WERI-Rb-1 (cell line): Measurements from ENCODE around the gene IFITM1.
A peak's percentile ranks its signal among the peaks of the same experiment; 100 is the strongest.

Experiments used
- DNase-seq: peaks from one replicate; pipeline ENCODE4 v3.0.0-alpha.2; 2020
- H3K27ac ChIP-seq: fragments of 250-450 bp; sonication (Bioruptor Pico); 2 replicates; pipeline ENCODE4 v1.5.1; 2020; ENCODE audit warnings: mild to moderate bottlenecking, moderate library complexity
- H3K27me3 ChIP-seq: fragments of 250-450 bp; sonication (Bioruptor Pico); 2 replicates; pipeline ENCODE4 v1.5.1; 2021; ENCODE audit warnings: mild to moderate bottlenecking, low read depth, moderate library complexity; ENCODE audit not compliant: insufficient read depth, severe bottlenecking
- H3K36me3 ChIP-seq: fragments of 250-450 bp; sonication (Bioruptor Pico); 2 replicates; pipeline ENCODE4 v1.5.1; 2020; ENCODE audit warnings: mild to moderate bottlenecking, moderate library complexity
- H3K4me3 ChIP-seq: 2 replicates; pipeline ENCODE4 v1.5.1; 2011; ENCODE audit warnings: low read depth, mild to moderate bottlenecking, control low read depth, low read length
- H3K9me3 ChIP-seq: fragments of 250-450 bp; sonication (Bioruptor Pico); 2 replicates; pipeline ENCODE4 v1.5.1; 2021; ENCODE audit warnings: mild to moderate bottlenecking, moderate library complexity; ENCODE audit not compliant: severe bottlenecking
- TF ChIP-seq, protein P1 (sequence below): IDR thresholded peaks from 2 replicates; pipeline ENCODE4 v1.5.1; 2011; ENCODE audit warnings: low read depth, mild to moderate bottlenecking, control low read depth, inconsistent platforms, low read length

The IFITM1 gene

DNA sequence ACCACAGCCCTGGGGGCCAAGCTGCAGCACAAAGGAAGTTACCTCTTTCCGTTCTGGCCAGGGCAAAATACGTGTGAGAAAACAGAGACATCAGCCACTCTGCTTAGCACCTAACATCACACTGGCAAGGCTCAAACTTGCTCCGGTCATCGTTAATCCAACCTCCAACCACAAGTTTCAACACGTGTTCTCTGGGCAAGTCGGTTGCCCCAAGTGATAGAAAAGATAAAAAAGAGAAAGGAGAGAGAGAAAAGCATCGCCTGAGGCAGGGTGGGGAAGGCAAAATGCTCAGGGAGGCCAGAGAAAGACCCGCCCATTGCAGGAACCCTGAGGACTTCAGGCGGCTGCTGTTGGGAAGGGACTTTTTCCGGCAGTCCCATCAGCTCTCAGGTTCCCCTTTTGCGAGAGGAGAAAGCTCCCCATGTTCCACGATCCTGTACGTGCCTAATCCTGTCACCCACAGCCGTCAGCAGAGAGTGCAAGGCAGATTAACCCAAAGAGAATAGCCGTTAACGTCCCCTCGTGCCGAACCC, 36.9 kb downstream of the IFITM1 start:
- no peak overlapping the region for H3K4me3 ChIP-seq
- TF ChIP-seq, protein P1, sequence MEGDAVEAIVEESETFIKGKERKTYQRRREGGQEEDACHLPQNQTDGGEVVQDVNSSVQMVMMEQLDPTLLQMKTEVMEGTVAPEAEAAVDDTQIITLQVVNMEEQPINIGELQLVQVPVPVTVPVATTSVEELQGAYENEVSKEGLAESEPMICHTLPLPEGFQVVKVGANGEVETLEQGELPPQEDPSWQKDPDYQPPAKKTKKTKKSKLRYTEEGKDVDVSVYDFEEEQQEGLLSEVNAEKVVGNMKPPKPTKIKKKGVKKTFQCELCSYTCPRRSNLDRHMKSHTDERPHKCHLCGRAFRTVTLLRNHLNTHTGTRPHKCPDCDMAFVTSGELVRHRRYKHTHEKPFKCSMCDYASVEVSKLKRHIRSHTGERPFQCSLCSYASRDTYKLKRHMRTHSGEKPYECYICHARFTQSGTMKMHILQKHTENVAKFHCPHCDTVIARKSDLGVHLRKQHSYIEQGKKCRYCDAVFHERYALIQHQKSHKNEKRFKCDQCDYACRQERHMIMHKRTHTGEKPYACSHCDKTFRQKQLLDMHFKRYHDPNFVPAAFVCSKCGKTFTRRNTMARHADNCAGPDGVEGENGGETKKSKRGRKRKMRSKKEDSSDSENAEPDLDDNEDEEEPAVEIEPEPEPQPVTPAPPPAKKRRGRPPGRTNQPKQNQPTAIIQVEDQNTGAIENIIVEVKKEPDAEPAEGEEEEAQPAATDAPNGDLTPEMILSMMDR, result no peak
- no peaks in the 10 kb centered on the region for H3K36me3 ChIP-seq
- no peak overlapping the region for H3K27ac ChIP-seq
- DNase-seq, result no peak
- H3K9me3 ChIP-seq, result no peaks in the 10 kb centered on the region
- H3K27me3 ChIP-seq, result no peaks in the 10 kb centered on the region

- no peak overlapping the region for H3K4me3 ChIP-seq
- no peak for DNase-seq
- TF ChIP-seq, protein P1, result no peak
- no peaks in the 10 kb centered on the region for H3K27me3 ChIP-seq
- H3K27ac ChIP-seq, result no peak overlapping the region
- no peaks in the 10 kb centered on the region for H3K9me3 ChIP-seq
- no peaks in the 10 kb centered on the region for H3K36me3 ChIP-seq
Measured at GRCh38 chr11:351411-351810, 37.6 kb downstream of the IFITM1 start.

GRCh38 chr11:352456-353031, 38.7 kb downstream of the IFITM1 start:
- no peak for DNase-seq
- H3K4me3 ChIP-seq, result no peak overlapping the region
- TF ChIP-seq, protein P1, result no peak
- H3K27ac ChIP-seq, result no peak overlapping the region
- no peaks in the 10 kb centered on the region for H3K27me3 ChIP-seq
- no peaks in the 10 kb centered on the region for H3K36me3 ChIP-seq
- H3K9me3 ChIP-seq, result no peaks in the 10 kb centered on the region

GRCh38 chr11:353179-353873, 39.5 kb downstream of the IFITM1 start:
- Histone ChIP-seq H3K36me3 (no peaks in the 10 kb centered on the region), H3K9me3 (no peaks in the 10 kb centered on the region), H3K27me3 (no peaks in the 10 kb centered on the region), H3K4me3 (no peak overlapping the region), H3K27ac (no peak overlapping the region)
- no peak for DNase-seq
- TF ChIP-seq, protein P1, result no peak

- H3K27ac ChIP-seq, result peak overlapping the region; percentile 95
- H3K27me3 ChIP-seq, result no peaks in the 10 kb centered on the region
- no peaks in the 10 kb centered on the region for H3K9me3 ChIP-seq
- no peaks in the 10 kb centered on the region for H3K36me3 ChIP-seq
- TF ChIP-seq, protein P1, result no peak
- peak; percentile 93 for DNase-seq
- peak overlapping the region; percentile 42 for H3K4me3 ChIP-seq
Measured at GRCh38 chr11:355581-356458, 42.0 kb downstream of the IFITM1 start.
